ENCODE measurements around the gene RAPH1. TPM values are rescaled to one million over a fixed set of nuclear protein-coding genes. Genes with fewer than 3 reads are reported as not detected.

The RAPH1 gene
- total and polyA plus RNA-seq, 11 donors = 3.6 to 30.4 (median 16.2) TPM

DNA sequence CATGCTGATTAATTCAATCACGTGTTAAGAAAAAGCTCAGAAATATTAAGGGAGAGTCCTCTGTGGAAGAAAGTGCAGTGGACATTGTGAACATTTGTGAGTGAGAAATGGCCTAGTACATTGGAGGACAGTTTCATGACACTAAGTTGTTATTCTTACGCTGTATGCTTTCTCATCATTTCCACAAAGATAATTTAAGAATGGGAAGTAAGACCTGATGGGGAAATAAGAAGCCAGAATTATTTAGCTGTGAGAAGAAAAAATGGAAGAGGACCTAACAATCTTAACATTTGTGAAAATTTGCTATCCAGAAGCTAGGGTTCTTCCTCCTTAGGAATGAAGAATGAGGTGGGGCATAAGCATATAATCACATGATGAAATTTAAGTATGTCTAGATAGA, 15.2 kb upstream of the RAPH1 start:
- Histone ChIP-seq H3K27me3 (no peaks in the 10 kb centered on the region), H3K4me1 (peaks cover 0 to 5% (median 0%) of the 10 kb centered on the region in 12 donors), H3K9me3 (no peaks in the 10 kb centered on the region), H3K36me3 (no peaks in the 10 kb centered on the region), H3K4me3 (no peak overlapping the region), H3K27ac (no peak overlapping the region)
- 85 to 99% (median 94%) methylated on average over 2 of the region's 2 CpGs for WGBS, 4 donors
- intact Hi-C loops (cut with DNase I) = no loop called here
- no peak for DNase-seq
- TF ChIP-seq, protein P1, sequence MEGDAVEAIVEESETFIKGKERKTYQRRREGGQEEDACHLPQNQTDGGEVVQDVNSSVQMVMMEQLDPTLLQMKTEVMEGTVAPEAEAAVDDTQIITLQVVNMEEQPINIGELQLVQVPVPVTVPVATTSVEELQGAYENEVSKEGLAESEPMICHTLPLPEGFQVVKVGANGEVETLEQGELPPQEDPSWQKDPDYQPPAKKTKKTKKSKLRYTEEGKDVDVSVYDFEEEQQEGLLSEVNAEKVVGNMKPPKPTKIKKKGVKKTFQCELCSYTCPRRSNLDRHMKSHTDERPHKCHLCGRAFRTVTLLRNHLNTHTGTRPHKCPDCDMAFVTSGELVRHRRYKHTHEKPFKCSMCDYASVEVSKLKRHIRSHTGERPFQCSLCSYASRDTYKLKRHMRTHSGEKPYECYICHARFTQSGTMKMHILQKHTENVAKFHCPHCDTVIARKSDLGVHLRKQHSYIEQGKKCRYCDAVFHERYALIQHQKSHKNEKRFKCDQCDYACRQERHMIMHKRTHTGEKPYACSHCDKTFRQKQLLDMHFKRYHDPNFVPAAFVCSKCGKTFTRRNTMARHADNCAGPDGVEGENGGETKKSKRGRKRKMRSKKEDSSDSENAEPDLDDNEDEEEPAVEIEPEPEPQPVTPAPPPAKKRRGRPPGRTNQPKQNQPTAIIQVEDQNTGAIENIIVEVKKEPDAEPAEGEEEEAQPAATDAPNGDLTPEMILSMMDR (IDR thresholded peaks at IDR 0.05) = no peak
- no peak for TF ChIP-seq POLR2A (IDR thresholded peaks at IDR 0.05)
- ATAC-seq = no peak

DNA sequence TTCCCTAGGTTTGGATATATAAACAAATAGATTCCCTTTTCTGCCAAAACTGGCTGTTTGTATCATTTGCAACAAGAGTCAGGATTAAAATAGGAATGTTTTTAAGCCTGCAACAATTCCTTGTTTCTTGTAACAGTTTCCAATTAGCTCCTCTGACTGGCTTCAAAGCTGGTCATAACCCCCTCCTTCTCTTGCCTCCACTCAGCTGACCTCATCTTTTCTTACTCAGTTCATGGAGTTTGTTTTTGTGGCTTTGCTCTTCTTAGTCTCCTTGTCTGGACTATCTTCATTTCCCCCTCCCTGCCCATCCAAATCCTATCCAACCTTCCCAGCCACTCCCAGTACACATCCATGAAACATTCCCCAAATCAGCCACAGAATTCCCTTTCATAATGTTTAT, 14.3 kb upstream of the RAPH1 start:
- H3K9me3 ChIP-seq = no peaks in the 10 kb centered on the region
- no peaks in the 10 kb centered on the region for H3K36me3 ChIP-seq
- no peaks in the 10 kb centered on the region for H3K27me3 ChIP-seq
- no peak for DNase-seq
- TF ChIP-seq, protein P1 (IDR thresholded peaks at IDR 0.05) = no peak
- no peak for TF ChIP-seq POLR2A (IDR thresholded peaks at IDR 0.05)
- H3K4me1 ChIP-seq = peaks cover 0 to 5% (median 0%) of the 10 kb centered on the region in 12 donors
- no peak overlapping the region for H3K4me3 ChIP-seq
- no peak overlapping the region for H3K27ac ChIP-seq
- no peak for ATAC-seq
- intact Hi-C loops (cut with DNase I) = no loop called here

DNA sequence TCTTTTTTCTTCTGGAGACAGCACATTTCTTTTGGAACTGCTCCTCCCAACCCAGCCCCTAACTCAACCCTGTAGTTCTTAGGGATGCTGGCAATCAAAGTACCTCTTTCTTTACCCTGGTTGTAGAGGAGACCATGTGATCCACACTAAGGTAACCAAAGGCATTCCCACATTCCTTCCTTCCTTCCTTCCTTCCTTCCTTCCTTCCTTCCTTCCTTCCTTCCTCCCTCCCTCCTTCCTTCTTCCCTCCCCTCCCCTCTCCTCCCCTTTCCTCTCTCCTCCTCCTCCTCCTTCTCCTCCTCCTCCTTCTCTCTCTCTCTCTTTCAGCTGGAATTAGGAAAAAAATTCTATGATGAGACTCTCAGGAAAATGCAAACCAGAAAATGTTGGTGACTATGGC, 13.8 kb upstream of the RAPH1 start:
- TF ChIP-seq POLR2A (IDR thresholded peaks at IDR 0.05) = no peak
- TF ChIP-seq, protein P1 (IDR thresholded peaks at IDR 0.05) = no peak
- Histone ChIP-seq H3K27me3 (no peaks in the 10 kb centered on the region), H3K9me3 (no peaks in the 10 kb centered on the region), H3K36me3 (no peaks in the 10 kb centered on the region), H3K4me1 (peaks cover 0 to 5% (median 0%) of the 10 kb centered on the region in 12 donors), H3K27ac (no peak overlapping the region), H3K4me3 (no peak overlapping the region)
- no peak for ATAC-seq
- no peak for DNase-seq
- intact Hi-C loops (cut with DNase I) = no loop called here

DNA sequence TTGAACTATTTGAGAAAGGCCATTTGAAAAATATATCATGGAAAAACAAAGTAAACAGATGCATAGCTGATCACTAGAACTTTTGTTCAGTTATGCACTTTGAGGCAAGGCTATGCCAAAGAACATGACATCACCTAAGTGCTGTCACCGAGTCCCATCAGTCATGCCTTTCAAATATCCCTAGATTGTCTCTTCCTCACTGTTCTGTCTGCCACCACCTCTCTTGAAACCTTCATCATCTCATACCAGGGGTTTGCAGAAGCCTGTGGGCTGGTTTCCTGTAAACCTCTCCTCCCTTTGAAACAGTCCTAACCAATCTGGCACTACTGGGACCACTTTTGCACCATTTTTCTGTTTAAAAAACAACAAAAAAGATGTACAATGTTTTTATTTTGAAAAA, 12.3 kb upstream of the RAPH1 start:
- Histone ChIP-seq H3K36me3 (no peaks in the 10 kb centered on the region), H3K9me3 (no peaks in the 10 kb centered on the region), H3K4me1 (peaks cover 0 to 4% (median 0%) of the 10 kb centered on the region in 12 donors), H3K4me3 (no peak overlapping the region), H3K27ac (no peak overlapping the region), H3K27me3 (no peaks in the 10 kb centered on the region)
- 42 to 64% (median 55%) methylated on average over 1 of the region's 1 CpG for WGBS, 4 donors
- intact Hi-C loops (cut with DNase I) = no loop called here
- ATAC-seq = no peak
- no peak for DNase-seq
- TF ChIP-seq, protein P1 (IDR thresholded peaks at IDR 0.05) = no peak
- TF ChIP-seq POLR2A (IDR thresholded peaks at IDR 0.05) = no peak
